DND-41 (cell line): ENCODE measurements around the gene CCSAP.
A peak's percentile ranks its signal among the peaks of the same experiment; 100 is the strongest.

ENCODE experiments used
- EZH2 ChIP-seq: IDR thresholded peaks from 3 replicates; pipeline ENCODE4 v1.6.1; 2012; ENCODE audit warnings: borderline replicate concordance, low read depth, mild to moderate bottlenecking, moderate library complexity, low read length, inconsistent platforms; ENCODE audit not compliant: severe bottlenecking
- TF ChIP-seq, protein P1 (sequence below): IDR thresholded peaks from 2 replicates; pipeline ENCODE4 v1.5.1; 2012; ENCODE audit warnings: borderline replicate concordance, low read length, moderate library complexity, mild to moderate bottlenecking; ENCODE audit not compliant: poor library complexity, severe bottlenecking; ENCODE audit errors: extremely low read depth

DNA sequence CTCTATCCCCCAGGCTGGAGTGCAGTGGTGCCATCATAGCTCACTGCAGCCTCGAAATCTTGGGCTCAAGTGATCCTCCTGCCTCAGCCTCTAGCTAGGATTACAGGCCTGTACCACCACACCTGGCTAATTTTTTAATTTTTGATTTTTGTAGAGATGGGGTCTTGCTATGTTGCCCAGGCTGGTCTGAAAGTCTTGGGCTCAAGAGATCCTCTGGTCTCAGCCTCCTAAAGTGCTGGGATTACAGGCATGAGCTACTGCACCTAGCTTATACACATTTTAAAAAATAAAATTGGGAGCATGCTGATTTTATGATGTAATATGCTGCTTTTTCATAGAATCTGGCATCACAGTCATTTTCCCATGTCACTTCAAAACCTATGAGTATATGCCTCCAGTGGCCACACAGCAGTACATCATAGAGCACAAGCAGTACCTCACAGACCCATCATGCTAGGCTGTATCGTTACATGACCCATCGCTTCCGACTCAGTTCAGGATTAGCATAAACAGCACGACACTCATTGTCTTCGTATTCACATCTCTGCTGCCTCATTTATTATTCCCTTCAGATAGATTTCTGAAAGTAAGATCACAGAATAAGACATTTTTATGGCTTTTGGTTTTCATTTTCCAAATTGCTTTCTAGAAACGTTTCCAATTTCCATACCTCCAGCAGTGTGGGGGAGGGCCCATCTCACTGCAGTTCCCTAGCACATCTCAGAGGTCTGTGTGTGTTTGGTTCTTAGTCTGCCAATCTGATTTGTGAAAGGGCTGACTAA is 35.9 kb upstream of the CCSAP start:
- TF ChIP-seq, protein P1, sequence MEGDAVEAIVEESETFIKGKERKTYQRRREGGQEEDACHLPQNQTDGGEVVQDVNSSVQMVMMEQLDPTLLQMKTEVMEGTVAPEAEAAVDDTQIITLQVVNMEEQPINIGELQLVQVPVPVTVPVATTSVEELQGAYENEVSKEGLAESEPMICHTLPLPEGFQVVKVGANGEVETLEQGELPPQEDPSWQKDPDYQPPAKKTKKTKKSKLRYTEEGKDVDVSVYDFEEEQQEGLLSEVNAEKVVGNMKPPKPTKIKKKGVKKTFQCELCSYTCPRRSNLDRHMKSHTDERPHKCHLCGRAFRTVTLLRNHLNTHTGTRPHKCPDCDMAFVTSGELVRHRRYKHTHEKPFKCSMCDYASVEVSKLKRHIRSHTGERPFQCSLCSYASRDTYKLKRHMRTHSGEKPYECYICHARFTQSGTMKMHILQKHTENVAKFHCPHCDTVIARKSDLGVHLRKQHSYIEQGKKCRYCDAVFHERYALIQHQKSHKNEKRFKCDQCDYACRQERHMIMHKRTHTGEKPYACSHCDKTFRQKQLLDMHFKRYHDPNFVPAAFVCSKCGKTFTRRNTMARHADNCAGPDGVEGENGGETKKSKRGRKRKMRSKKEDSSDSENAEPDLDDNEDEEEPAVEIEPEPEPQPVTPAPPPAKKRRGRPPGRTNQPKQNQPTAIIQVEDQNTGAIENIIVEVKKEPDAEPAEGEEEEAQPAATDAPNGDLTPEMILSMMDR, result peak; percentile 25
- no peak for TF ChIP-seq EZH2
